Measurements from ENCODE around the gene PSMA6.
"Not testable (repeated sequence)": the region's sequence is repeated elsewhere in the genome, so short reads cannot be mapped to it uniquely, and the experiment has no call there.

PSMA6 gene

DNA sequence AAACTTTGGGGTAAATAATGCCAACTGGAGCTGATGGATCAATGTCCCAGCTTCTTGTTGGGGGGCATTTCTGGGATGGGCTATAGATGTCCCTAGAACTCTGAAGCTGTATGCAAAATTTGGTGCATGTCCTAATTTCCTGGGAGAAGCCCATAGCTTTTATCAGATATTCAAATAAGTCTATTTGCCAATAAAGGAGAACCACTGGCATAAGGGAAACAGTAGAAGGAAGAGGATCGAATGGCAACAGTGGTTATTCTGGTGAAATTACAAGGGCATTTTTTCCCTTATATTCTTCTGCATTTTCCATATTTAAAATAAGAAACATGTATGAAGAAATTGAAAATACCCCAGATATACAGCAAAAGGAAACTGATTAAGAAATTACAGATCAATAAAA lies 34.2 kb downstream of the PSMA6 start:
- DNase-seq: no peak

DNA sequence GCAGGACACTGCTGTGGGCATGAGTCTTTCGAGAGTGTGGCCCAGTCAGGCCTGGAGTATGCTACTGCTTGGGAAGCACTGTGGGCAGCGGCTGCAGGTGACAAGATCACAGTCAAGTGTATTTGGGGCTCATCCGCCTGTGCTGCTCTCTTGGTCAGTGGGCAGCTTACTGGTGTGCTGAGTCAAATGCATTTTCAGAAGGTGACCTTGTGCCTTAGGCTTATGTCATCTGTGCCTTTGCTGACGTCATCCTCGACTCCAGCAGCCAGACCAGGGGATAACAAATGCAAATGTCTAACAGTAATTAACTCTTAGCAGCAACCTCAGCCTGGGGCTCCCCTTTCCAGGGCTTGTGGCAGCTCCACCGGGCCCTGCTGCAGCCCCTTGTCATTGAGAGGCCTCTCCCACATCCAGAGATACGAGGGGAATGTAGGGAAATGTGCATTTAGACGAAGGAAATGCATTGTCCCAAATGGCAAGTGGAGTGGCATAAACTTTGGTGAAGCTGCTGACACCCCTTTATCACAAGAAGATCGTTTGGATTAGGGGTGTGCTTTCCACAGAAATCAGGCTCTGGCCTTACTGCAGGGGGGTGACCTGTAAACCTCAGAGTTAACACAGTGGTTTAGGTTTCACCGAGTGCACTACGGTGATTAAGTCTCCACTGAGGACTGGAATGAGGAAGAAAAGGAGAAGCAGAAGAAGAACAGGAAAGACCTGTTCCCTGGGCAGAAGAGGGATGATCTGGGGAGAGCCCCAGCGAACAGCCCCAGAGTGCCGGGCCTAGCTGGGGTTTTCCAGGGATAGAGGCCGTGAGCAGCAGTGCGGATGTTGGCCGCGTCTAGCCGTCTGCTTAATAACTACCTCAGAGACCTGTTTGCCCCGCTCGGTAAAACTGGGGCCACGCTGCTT lies 39.7 kb downstream of the PSMA6 start:
- DNase-seq: no peak

DNA sequence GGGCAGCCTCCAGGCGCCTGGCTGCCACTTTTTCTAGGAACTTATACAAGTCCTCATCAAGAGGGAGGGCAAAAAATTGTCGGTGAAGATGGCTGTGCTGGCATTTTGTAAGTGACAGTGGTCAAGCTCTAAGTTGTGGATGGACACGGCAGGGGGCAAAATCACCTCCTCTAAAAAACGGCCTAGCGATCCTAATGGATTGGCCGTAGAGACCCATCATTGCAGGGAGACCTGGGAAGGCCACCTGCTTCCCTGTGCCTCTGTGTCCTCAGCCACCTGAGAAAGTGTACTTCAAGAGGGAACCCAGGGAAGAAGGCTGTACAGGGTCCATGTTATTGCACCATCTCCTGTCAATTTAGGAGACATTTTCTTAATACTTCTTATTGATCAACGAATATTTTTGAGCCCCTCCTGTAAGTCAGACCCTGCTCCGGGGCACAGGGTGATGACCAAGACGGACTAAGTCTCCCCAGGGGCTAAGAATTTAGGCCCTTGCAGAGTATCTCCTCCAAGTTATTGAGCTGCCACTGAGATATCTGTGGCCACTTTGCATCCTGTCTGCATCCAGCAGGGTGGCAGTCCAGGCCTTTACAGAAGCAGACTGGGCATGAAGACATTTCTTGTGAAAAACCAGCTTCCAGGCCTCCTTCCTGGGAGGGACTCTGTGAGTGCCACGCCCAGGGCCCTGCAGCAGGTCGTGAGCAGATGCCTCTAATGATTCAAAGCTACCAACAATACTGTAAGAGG lies 40.5 kb downstream of the PSMA6 start:
- DNase-seq: peak; percentile 45

DNA sequence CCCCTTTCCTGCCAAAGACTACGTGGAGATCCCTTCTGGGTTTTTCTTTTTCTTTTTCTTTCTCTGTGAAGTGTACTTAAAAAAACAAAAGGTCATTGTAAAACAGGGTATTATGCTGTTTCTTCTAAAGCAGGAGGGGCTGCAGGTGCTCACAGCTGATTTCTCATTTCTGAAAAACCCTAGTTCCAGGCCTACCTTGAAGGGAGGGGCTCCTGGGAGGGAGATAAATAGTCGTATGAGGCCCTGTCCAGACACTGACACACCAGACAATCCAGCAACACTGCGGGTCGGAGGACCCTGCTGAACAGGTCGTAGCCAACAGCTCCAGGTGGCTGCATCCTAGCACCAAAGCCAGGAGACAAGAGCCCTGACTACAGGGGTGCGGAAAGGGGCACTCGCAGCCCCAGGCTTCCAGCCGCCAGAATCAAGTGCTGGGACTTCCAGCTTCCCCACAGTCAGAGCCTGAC lies 41.1 kb downstream of the PSMA6 start:
- no peak for DNase-seq

DNA sequence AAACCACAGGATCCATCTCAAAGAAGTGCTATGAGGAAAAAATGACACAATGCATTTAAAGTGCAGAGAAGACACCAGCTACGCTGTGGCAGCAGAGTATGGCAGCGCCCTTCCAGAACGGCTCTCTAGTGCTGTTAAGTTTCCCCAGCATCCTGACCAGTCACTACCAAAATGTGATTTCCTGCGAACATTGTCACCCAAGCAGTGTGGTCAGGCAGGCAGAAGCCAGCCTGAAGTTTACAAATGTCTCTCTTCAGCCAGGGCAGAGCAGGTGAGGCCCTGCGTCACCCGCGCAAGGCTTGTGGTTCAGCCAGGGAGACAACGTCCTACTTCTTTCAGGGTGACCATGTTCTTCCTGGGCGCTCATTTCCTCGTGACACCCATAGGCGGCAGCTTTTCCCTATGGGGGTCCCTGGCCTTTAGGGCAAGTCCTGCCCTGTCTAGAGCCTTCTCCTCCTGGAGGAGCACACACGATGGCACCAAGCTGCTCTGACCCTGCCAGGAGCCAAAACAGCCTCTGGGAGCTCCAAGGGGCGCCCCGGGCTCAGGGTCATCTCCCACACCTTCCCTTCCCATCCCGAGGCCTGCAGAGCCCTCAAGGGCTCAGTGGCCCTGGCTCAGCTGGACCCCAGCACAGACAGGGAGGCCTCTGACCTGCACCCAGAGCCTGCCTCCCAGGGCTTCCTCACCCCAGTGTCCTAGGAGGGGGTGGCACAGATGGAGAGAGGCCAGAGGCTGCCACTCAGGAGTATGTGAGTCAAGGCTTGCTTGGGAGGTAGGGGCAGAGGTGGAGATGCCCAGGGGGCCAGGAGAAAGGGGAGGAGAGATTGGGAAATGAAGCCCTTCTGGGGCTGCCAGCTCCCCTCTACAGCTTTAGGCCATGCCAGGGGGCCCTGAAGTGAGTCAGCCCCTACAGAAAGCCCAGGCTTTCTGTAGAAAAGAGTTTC lies 41.9 kb downstream of the PSMA6 start:
- peak; percentile 46 for DNase-seq

DNA sequence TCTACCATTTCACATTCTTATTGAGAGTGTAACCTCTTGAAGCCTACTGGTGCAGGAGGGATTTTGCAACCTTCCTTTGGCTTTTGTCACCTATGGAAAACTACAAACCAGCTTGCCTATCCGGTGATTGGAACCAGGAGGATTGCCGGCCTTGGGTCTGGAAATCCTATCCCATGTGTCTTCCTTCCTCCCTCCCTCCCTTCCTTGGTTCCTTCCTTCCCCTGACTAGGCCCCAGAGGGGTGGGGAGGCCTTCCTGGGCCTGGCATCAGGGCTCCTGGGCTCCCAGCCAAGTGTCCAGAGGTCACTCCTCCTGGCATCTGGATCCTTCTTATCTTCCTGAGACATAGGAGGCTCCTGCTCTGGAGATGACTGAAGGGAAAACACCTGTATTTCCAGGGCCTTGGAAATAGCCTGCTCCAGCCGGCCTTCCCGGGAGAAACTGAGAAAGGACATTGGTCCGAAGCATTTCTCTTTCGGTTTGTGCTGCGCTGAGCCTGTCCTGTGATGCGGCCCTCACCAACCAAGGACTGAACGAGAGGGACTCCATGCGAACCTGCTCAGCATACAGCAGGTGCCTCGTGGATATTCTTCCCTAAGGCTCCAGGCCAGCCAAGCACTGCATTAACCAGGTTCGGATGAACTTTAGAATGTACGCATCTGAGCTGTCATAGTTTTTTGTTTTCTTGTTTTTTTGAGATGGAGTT lies 43.4 kb downstream of the PSMA6 start:
- no peak for DNase-seq

DNA sequence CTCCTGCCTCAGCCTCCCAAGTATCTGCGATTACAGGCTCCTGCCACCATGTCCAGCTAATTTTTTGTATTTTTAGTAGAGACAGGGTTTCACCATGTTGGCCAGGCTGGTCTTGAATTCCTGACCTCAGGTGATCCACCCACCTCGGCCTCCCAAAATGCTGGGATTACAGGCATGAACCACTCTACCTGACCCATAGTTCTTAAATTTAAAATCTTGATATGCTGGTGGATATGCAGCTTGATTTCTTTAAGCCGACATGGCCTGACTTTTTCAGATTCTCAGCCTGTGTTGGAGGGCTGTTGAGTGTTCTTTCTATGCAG lies 44.0 kb downstream of the PSMA6 start:
- not testable (repeated sequence) for DNase-seq

DNA sequence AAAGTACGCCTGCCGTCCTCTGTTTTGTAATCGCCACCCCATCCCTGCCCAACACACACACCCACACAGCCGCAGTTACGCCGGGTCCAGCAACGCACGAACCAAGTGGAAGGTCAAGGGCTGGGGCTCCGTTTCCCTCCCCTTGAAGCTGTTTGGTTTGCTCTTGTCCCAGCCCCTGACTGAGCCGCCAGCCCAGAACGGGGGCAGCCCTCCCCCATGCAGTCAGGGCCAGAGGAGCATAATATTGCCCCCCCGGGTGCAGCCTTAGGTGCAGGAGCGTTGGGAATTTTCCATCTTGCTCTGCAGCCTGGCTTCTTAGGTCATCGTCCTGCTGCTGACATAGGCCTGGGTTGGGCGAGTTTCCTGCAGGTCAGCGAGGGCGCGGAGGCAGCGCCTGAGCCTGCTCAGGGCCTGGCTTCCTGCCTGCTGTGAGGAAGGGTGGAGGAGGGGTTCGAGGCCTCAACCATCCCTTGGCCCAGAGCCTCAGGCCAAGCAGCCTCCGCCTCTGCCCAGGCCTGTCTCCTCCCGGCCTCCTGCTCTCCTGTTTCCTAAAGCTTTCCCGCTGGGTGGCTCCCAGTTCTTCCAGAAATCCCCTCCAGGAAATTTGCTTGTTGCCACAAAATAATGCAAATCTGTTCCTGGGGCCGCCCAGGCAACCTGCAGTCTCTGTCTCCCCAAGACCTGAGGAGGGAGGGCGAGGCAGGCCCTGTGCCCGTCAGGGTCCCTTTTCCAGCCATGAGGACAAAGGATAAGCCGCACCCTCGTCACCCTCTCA lies 44.5 kb downstream of the PSMA6 start:
- no peak for DNase-seq

DNA sequence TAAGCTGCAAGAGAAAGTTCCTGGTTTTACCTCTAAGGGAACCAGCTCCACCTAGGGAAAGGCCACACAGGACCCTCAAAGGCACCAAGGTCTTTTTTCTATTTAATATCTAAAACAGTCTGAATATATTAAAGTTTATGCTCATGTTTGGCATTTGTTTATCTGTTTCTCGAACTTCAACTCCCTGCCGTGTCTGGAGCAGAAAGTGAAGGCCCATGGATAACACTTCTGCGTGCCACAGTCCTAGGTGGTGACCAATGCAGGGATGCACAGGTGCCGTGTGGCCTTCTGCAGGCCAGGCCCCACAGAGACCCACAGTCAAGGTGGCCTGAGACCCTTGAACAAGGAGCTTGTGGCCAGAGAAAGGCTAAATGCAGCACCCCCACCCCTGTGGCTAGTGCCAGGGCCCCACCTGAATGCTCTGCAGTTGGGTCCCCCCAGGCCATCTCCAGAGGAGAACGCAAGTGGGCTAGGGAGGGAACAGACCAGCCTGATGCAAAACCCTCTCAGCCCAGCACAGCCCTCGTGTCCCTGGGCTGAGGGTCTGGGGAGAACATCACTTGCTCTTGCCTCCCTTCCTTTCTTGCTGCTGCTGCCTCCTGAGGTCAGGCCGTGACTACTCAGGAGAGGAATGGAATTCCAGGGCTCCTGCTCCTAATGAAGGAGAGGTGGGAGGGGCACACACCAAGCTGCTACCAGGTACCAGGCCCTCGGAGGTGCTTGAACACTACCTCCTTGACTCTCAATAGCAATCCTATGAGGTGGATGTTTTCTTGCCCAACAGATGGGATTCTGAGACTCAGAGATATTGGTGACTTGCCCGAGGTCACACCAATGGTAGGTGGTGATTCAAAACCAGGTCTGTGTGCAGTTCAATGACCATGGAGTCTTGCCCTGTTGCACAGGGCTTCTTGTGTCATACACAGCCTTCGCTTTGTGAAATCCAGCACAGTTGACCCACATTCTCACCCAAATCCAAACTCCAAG lies 45.4 kb downstream of the PSMA6 start:
- DNase-seq: no peak

DNA sequence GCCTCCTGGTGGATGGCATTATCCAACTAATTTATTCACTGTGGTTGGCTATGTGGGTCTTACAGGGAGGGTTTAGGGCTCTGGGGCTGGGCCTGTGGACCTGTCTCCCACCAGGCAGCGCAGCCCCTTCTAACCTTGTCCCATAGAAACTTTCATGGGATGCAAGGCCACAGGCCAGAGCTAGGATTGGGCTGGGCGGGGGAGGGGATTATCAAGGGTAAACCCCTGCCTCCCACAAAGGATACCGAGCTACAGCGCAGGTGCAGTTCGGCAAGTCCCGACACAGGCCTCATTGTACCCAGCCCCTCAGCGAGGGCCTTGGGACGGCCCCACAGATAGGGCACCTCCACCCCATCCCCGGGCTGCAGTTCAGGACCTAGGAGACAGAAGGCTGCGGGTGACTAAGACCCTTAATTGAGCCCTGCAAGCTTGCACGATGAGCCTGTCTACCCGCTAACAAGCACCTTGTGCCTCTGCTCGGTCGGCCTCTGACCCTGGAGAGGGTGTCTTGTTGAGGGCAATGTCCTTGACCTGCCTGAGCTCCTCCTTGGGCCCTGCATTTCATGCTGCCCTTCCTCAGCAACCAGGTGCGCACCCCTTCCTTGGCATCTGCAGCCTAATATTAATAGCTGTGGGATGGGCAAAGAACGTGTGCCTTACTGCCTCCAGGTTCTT lies 46.7 kb downstream of the PSMA6 start:
- no peak for DNase-seq

DNA sequence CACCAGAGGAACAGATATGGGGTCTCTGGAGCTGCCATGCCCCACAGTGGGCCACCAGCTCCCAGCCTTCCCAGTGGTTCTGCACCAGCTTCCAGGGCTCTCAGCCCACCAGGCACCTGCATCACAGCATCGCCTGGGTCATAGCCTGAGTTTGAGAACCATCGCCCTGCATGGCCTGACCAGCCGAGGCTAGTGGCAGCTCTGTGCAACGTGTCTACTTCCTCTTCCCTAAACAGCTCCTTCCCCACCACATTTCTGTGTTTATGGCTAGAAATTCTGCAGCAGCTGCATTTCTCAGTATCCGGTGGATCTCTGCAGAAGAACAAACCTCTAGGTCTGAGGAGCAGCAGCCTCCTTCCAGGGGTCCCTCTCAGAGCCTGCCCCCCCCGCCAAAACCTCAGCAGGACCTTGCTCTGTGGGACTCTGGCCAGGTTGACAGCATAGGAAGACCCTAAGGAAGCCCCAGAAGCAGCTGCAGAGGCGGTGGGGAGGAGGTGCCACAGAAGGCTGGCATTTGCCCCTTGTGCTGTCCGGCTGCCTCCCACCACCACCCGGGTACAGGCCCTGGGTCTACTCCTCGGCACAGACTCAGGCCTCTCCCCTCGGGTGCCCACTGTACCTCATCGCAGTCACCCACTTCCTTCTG lies 47.7 kb downstream of the PSMA6 start:
- no peak for DNase-seq

DNA sequence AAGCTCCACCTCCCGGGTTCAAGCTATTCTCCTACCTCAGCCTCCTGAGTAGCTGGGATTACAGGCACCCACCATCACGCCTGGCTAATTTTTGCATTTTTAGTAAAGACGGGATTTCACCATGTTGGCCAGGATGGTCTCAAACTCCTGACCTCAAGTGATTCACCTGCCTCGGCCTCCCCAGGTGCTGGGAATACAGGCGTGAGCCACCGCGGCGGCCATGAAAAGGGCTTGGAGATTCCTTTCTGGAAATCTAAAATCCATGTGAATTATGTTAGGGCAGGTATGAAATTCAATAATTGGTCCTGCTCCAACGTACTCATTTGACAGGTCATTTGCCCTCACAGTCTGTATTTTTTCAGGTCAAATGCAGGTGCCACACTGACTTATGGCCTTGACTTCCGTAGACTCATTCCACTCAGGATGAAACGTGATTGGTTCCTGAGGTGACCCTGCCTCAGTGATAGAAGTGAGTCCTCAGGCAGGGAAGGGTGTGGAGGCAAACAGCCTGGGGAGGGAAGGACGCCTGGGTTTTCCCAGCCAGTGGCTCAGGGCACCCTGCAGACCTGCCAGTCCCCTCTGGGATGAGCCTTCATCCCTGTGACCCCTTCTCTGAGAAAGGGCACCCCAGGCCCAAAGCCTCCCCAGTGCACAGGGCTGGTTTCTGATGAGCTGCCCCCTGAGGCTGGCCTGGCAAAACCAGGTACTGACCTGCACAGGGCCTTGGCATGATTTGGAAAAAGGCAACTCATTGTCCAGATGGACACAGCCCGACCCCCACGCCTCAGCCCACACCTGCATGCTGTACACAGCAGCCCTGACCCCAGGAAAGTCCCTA lies 48.7 kb downstream of the PSMA6 start:
- DNase-seq: no peak

DNA sequence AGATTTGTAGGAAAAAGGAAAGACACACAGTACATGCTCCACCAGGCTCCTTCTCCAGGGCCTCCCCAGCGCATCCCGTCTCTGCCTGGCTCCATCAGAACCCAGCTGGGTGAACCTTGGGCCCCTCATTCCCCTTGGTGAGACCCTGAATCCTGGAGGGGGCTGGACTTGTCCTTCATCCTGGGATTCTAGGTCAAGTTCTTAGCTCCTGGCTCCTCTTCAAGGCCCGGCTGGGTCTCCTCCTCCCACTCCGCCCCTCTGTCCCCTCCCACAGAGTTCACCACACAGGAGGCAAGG lies 49.2 kb downstream of the PSMA6 start:
- DNase-seq: no peak

DNA sequence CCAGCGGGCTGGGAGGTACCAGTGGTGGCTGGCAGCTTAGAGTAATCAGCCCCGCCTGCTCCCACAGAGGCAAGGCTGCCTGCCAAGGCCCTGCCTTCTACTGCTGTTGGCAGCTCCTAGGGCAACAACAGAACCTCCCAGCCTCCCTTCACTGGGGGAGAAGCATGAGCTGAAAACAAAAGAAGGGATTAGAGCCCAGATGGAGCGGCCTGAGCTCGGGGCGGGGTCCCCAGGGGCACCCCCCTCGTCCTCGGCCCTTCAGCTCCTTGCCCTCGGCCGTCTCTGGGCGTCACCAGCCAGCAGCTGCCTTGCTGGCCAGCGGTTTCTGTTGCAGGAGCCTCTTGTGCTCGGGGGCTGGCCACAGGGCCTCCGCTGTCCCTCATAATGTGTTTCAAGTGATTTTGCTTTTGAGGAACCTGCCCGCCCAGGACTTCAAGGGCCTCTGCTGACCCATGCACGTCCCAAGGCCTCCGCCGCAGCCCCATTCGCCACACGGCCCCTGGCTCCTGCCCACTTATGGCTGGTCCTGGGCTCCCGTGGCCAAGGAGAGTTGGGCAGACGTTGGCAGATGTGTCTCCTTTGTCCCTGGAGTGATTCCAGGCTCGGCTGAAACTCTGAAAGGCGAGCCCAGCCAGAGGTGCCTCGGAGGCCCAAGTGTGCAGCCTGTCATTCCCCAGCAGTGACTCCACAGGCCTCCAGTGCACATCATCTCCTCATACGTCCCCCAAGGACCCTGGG lies 49.7 kb downstream of the PSMA6 start:
- peak; percentile 32 for DNase-seq

DNA sequence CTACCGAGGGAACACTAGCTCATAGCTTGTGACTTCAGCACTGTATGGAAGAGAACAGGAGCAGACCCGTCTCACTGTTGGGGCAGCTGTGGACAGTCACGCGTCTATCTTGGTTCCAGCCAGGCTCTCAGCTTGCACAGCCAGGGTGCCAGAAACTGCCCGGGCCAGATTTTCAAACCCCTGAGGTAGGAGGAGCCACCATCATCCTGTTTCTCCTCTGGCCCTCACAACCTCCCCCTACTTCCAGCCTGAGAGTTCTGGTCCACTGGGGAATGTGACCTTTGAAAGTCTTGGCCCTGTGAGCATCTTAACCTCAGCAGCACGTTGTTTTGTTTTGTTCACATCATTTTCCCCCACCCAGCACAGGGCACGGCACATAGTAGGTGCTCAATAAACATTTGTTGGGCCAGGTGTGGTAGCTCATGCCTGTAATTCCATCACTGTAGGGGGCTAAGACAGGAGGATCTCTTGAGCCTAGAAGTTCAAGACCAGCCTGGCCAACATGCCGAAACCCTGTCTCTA lies 50.4 kb downstream of the PSMA6 start:
- no peak for DNase-seq

DNA sequence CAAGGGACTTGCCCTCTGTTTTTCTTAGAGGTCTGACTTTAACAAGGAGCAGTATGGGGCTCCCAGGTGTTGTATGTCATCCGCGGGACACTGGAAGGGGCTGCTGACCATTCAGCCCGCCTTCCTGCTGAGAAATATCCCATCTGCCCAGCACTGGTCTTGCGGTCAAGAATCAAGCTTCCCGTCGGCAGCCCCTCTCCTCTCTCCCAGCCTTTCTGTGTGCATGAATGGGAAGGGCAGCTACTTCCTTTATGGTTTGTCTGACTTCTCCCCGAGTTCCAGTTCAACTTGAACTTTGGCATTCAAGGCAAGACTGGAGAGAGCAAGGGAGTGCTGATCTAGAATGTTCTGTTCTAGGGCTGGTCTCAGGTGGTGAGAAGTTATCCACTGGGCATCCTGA lies 51.5 kb downstream of the PSMA6 start:
- no peak for DNase-seq

DNA sequence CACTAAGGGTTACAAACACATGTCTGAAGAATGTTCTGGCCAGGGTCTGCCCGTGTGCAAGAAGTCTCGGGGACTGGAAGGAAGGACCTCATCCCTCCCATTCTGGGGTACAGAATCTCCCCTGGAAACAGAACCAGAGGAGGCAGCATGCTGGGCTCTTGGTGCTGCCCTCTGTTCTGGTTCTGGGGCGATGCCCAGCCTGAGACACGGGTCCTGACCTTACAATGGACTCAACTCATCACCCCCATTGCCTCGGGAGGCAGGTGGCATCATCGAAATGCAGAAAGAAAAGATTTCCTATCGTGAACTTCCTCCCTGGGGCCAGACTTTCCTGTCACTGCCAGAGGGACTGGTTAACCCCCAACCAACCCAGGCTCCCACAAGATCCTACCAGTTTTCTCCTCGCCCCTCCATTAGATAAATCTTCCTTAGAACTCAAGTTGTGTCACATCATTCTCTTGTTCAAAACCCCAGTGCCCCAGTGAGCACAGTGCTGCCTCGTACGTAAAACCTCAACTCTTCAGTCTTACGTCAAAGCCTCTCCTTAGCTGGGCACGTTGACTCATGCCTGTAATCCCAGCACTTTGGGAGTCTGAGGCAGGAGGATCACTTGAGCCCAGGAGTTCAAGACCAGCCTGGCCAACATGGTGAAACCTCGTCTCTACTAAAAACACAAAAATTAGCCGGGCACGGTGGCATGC lies 52.1 kb downstream of the PSMA6 start:
- DNase-seq: no peak
